Thyroid gland (tissue), 4 donors: ENCODE data around the gene NR6A1. TPM values are rescaled to one million over a fixed set of nuclear protein-coding genes. Genes with fewer than 3 reads are reported as not detected.
A peak's percentile ranks its signal among the peaks of the same experiment; 100 is the strongest.

Source experiments
- DNase-seq, 2 donors: peaks; one replicate each; pipeline ENCODE4 v3.0.0-alpha.2; 2019
- H3K27ac ChIP-seq, 3 donors: fragments of 200-600 bp; sonication (generic); 1 replicate in 2 of 3; 2 replicates in 1 of 3; pipeline ENCODE4 v1.5.1; 2016 to 2019; ENCODE audit warnings: mild to moderate bottlenecking in 1 of 3, moderate library complexity in 1 of 3
- H3K27me3 ChIP-seq: fragments of 200-600 bp; sonication (generic); one replicate; pipeline ENCODE4 v1.5.1; 2019
- H3K36me3 ChIP-seq, 2 donors: fragments of 200-600 bp; sonication (generic); one replicate each; pipeline ENCODE4 v1.5.1; 2016 to 2019
- H3K4me1 ChIP-seq, 2 donors: fragments of 200-600 bp; sonication (generic); one replicate each; pipeline ENCODE4 v1.5.1; 2017 to 2019
- H3K4me3 ChIP-seq, 3 donors: fragments of 200-600 bp; sonication (generic); replicated peaks in 1 of 3; 1 replicate in 2 of 3; 2 replicates in 1 of 3; pipeline ENCODE4 v1.5.1; 2016; ENCODE audit warnings: mild to moderate bottlenecking in 1 of 3
- H3K9me3 ChIP-seq: fragments of 200-600 bp; sonication (generic); one replicate; pipeline ENCODE4 v1.5.1; 2017
- POLR2A ChIP-seq, 2 donors: fragments of 450-650 bp; IDR thresholded peaks; one replicate each; pipeline ENCODE4 v1.6.1; 2017; ENCODE audit warnings: antibody characterized with exemption in 2 of 2, mild to moderate bottlenecking in 2 of 2, moderate library complexity in 1 of 2
- WGBS, 2 donors: methylation state at CpG; one replicate each; pipeline ENCODE4 v1.1.5; 2017; 5-methylcytosine and 5-hydroxymethylcytosine counted together
- intact Hi-C: fragments of 100-400 bp; cut with DNase I; formaldehyde crosslinking; loops from one replicate; pipeline ENCODE4 v1.15.1; 2023
- total RNA-seq, 4 donors: library from RNA; depleted of rRNA; stranded (reverse); fragments of >200 nt; gene quantifications; one replicate each; pipeline ENCODE4 v1.2.3, GENCODE V29; 2016
- TF ChIP-seq, protein P1 (sequence below), 6 experiments: fragments of 200-600 bp in 3 of 6; fragments of 450-650 bp in 3 of 6; sonication (generic) in 3 of 6; IDR thresholded peaks; one replicate each; pipeline ENCODE4 v1.5.1; 2016 to 2019; ENCODE audit warnings: antibody characterized with exemption in 6 of 6, mild to moderate bottlenecking in 2 of 6, inconsistent platforms in 1 of 6, moderate library complexity in 1 of 6

Gene NR6A1
- total RNA-seq, 4 donors from 2014 or later, result 15.3 to 25.0 (median 19.3) TPM

- Histone ChIP-seq H3K4me3 (no peak overlapping the region), H3K36me3 (no peaks in the 10 kb centered on the region), H3K27me3 (no peaks in the 10 kb centered on the region), H3K4me1 (peaks cover 28 to 56% of the 10 kb centered on the region in 2 donors), H3K27ac (peak overlapping the region; percentile 59 to 78 (median 74)), H3K9me3 (no peaks in the 10 kb centered on the region)
- intact Hi-C loops, result no loop called here
- WGBS, 2 donors, result 45 to 61% methylated on average over 10 of the region's 10 CpGs
- TF ChIP-seq, protein P1, sequence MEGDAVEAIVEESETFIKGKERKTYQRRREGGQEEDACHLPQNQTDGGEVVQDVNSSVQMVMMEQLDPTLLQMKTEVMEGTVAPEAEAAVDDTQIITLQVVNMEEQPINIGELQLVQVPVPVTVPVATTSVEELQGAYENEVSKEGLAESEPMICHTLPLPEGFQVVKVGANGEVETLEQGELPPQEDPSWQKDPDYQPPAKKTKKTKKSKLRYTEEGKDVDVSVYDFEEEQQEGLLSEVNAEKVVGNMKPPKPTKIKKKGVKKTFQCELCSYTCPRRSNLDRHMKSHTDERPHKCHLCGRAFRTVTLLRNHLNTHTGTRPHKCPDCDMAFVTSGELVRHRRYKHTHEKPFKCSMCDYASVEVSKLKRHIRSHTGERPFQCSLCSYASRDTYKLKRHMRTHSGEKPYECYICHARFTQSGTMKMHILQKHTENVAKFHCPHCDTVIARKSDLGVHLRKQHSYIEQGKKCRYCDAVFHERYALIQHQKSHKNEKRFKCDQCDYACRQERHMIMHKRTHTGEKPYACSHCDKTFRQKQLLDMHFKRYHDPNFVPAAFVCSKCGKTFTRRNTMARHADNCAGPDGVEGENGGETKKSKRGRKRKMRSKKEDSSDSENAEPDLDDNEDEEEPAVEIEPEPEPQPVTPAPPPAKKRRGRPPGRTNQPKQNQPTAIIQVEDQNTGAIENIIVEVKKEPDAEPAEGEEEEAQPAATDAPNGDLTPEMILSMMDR (IDR thresholded peaks at IDR 0.05), result no peak
- no peak for TF ChIP-seq POLR2A (IDR thresholded peaks at IDR 0.05)
- peak; percentile 32 to 70 for DNase-seq
Observed at GRCh38 chr9:124797343-124798103, 26.4 kb upstream of the NR6A1 start.

GRCh38 chr9:124795881-124796431, 24.8 kb upstream of the NR6A1 start:
- H3K36me3 ChIP-seq, result no peaks in the 10 kb centered on the region

DNA sequence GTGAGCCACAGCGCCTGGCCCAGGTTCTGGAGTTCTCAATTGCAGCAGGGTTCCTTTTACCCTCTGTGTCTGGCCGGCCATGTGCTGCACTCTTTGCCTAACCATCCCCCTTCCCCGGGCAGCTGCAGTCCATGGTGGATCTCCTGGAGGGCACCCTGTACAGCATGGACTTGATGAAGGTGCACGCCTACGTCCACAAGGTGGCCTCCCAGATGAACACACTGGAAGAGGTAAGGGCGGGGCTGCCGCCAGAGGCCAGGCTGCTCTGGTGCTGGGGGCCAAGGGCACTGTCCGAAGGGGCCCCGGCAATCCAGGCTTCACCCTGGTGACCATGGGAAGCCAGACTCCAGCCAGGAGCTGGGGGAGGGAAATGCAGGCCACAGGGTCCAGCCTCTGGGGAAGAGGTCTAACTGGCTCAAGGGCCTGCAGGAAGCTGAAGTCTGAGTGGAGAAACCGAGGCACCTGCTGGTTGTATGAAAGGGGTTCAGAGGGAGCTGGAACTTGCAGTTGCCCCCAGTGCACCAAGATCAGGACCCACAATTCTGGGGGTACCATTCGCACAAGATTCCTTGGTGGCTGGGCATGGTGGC, 23.9 kb upstream of the NR6A1 start:
- no peak for DNase-seq
- Histone ChIP-seq H3K9me3 (no peaks in the 10 kb centered on the region), H3K27me3 (no peaks in the 10 kb centered on the region), H3K4me1 (peaks cover 40 to 75% of the 10 kb centered on the region in 2 donors), H3K27ac (peak overlapping the region in 2 of 3 donors; percentile 74 to 78), H3K36me3 (no peaks in the 10 kb centered on the region), H3K4me3 (no peak overlapping the region)
- WGBS, 2 donors, result 89% methylated on average over 7 to 9 of the region's 11 CpGs
- intact Hi-C loops, result no loop called here
- TF ChIP-seq, protein P1 (IDR thresholded peaks at IDR 0.05), result no peak
- TF ChIP-seq POLR2A (IDR thresholded peaks at IDR 0.05), result no peak

More at GRCh38 chr9:124795881-124796431, 24.8 kb upstream of the NR6A1 start:
- Histone ChIP-seq H3K27ac (peak overlapping the region; percentile 19 to 78 (median 74)), H3K27me3 (no peaks in the 10 kb centered on the region), H3K4me3 (no peak overlapping the region), H3K4me1 (peaks cover 33 to 72% of the 10 kb centered on the region in 2 donors), H3K9me3 (no peaks in the 10 kb centered on the region)
- DNase-seq, result peak in 1 of 2 donors; percentile 23
- no peak for TF ChIP-seq POLR2A (IDR thresholded peaks at IDR 0.05)
- TF ChIP-seq, protein P1 (IDR thresholded peaks at IDR 0.05), result no peak
- 68 to 69% methylated on average over 7 to 9 of the region's 9 CpGs for WGBS, 2 donors
- intact Hi-C loops, result no loop called here

- DNase-seq, result peak; percentile 58 to 64
- Histone ChIP-seq H3K4me1 (peaks cover 49 to 81% of the 10 kb centered on the region in 2 donors), H3K9me3 (no peaks in the 10 kb centered on the region), H3K4me3 (no peak overlapping the region), H3K27me3 (no peaks in the 10 kb centered on the region), H3K36me3 (no peaks in the 10 kb centered on the region), H3K27ac (peak overlapping the region; percentile 29 to 78 (median 74))
- intact Hi-C loops, result no loop called here
- WGBS, 2 donors, result 58 to 59% methylated on average over 9 of the region's 9 CpGs
- TF ChIP-seq, protein P1 (IDR thresholded peaks at IDR 0.05), result no peak
- no peak for TF ChIP-seq POLR2A (IDR thresholded peaks at IDR 0.05)
Observed at GRCh38 chr9:124793015-124793541, 22.0 kb upstream of the NR6A1 start.
